GM12864 (cell line): ENCODE data around the gene RHOB.

Experiments
- DNase-seq: peaks from one replicate; pipeline ENCODE4 v3.0.0-alpha.2; 2011; ENCODE audit warnings: low read depth
- H3K4me3 ChIP-seq: 2 replicates; pipeline ENCODE4 v1.5.1; 2011; ENCODE audit warnings: mild to moderate bottlenecking, low read depth, low read length, control low read depth
- TF ChIP-seq, protein P1 (sequence below): IDR thresholded peaks from 2 replicates; pipeline ENCODE4 v1.5.1; 2011; ENCODE audit warnings: low read depth, mild to moderate bottlenecking, moderate library complexity, low read length, control low read depth, inconsistent platforms; ENCODE audit errors: missing control alignments

Gene RHOB

DNA sequence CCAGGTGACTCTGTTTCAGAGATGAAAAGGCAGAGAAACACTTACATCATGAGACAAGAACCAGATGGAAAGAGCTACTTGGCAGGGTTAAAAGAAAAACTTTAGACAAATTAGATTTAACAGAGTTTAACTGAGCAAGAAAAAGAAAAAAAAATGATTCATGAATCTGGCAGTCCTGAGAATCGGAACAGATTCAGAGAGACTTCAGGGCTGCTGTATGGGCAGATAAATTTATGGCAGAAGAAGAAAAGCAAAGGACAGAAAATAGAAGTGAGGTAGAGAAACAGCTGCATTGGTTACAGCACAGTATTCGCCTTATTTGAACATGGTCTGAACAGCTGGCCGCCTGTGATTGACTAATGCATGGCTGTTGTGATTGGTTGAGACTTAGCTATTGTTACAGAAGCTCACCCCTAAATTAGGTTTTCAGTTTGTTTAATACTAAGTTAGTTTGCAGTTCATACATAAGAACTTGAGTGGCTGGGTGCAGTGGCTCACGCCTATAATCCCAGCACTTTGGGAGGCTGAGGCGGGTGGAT, 43.0 kb upstream of the RHOB start:
- no peak overlapping the region for H3K4me3 ChIP-seq
- no peak for DNase-seq
- TF ChIP-seq, protein P1, sequence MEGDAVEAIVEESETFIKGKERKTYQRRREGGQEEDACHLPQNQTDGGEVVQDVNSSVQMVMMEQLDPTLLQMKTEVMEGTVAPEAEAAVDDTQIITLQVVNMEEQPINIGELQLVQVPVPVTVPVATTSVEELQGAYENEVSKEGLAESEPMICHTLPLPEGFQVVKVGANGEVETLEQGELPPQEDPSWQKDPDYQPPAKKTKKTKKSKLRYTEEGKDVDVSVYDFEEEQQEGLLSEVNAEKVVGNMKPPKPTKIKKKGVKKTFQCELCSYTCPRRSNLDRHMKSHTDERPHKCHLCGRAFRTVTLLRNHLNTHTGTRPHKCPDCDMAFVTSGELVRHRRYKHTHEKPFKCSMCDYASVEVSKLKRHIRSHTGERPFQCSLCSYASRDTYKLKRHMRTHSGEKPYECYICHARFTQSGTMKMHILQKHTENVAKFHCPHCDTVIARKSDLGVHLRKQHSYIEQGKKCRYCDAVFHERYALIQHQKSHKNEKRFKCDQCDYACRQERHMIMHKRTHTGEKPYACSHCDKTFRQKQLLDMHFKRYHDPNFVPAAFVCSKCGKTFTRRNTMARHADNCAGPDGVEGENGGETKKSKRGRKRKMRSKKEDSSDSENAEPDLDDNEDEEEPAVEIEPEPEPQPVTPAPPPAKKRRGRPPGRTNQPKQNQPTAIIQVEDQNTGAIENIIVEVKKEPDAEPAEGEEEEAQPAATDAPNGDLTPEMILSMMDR, result no peak

DNA sequence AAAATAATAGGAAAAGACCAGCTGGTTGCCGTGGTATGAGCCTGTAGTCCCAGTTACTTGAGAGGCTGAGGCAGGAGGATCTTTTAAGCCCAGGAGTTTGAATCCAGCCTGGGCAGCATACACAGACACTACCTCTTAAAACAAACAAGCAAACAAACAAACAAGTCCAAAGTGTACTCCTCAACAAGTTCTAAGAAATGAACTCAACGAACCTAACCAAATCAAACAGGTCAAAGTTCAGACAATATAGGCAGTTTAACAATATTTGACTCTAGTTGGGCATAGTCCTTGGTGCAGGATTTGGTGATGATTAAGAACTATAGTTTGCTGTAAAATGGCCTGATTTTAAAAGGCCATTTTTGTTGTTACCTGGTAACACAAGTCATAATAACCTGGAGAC, 41.9 kb upstream of the RHOB start:
- TF ChIP-seq, protein P1, result no peak
- DNase-seq, result no peak
- no peak overlapping the region for H3K4me3 ChIP-seq

GRCh38 chr2:20409039-20409438, 37.8 kb upstream of the RHOB start:
- no peak for DNase-seq
- no peak overlapping the region for H3K4me3 ChIP-seq
- TF ChIP-seq, protein P1, result no peak

DNA sequence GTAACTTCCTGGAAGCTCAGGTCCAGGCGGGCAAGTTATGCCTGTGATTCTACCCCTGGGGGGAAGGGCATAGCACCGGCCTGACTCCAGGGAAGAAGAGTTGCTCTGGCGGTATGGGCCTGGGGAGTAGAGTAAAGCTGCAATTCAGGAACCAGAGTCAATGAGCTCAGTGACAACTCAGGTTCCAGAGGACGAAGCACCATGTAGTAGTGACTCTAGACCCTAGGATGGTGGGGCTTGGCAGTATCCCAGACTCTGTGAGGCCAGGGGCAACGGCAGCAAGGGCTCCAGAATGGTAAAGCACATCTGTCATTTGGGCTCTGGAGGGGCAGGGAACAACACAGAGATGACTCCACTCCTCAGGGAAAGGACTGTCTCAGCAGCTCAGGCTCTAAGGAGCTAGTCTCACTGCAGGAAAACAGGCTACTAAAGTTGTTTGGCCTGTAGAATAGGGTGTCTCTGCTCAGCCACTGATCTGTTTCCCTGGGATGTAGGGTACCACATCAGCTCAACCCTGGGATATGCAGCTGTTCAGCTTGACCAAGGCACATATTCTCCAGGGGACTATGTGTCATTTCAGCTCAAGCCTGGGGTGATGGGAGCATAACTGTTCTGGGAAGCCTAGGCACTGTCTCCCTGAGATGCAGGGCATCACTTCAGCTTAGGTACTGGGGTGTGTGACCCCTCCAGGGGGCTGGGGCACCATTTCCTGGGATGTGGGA, 36.2 kb upstream of the RHOB start:
- TF ChIP-seq, protein P1, result no peak
- DNase-seq, result no peak
- no peak overlapping the region for H3K4me3 ChIP-seq

- TF ChIP-seq, protein P1, result peak; percentile 98
- no peak overlapping the region for H3K4me3 ChIP-seq
- no peak for DNase-seq
Observed at GRCh38 chr2:20411361-20411894, 35.4 kb upstream of the RHOB start.

GRCh38 chr2:20414806-20415205, 32.1 kb upstream of the RHOB start:
- no peak for DNase-seq
- TF ChIP-seq, protein P1, result no peak
- no peak overlapping the region for H3K4me3 ChIP-seq
